H9 (cell line): ENCODE measurements around the gene ICAM2. TPM values are rescaled to one million over a fixed set of nuclear protein-coding genes. Genes with fewer than 3 reads are reported as not detected.

Source experiments
- DNase-seq: peaks from one replicate; pipeline ENCODE4 v3.0.0-alpha.2; 2017
- H2AFZ ChIP-seq: one replicate; pipeline ENCODE4 v1.6.1; 2013; ENCODE audit warnings: mild to moderate bottlenecking, low read length, control low read depth, moderate library complexity
- H2AK5ac ChIP-seq: 2 replicates; pipeline ENCODE4 v1.6.1; 2013; ENCODE audit warnings: low read length, control low read depth, mixed read lengths; ENCODE audit not compliant: insufficient read length
- H2BK120ac ChIP-seq: one replicate; pipeline ENCODE4 v1.6.1; 2013; ENCODE audit warnings: low read depth, mild to moderate bottlenecking, low read length, control low read depth, inconsistent platforms; ENCODE audit not compliant: poor library complexity, severe bottlenecking
- H2BK12ac ChIP-seq: 2 replicates; pipeline ENCODE4 v1.6.1; 2013; ENCODE audit warnings: low read length, control low read depth, mixed read lengths, low read depth; ENCODE audit not compliant: insufficient read length
- H2BK15ac ChIP-seq: 2 replicates; pipeline ENCODE4 v1.6.1; 2013; ENCODE audit warnings: low read depth, low read length, control low read depth
- H2BK20ac ChIP-seq: one replicate; pipeline ENCODE4 v1.6.1; 2013; ENCODE audit warnings: low read depth, mild to moderate bottlenecking, low read length, control low read depth, inconsistent platforms; ENCODE audit not compliant: poor library complexity, severe bottlenecking
- H2BK5ac ChIP-seq: 2 replicates; pipeline ENCODE4 v1.6.1; 2013; ENCODE audit warnings: low read length, control low read depth, mixed read lengths; ENCODE audit not compliant: insufficient read length
- H3K14ac ChIP-seq: 2 replicates; pipeline ENCODE4 v1.6.1; 2013; ENCODE audit warnings: low read length, control low read depth; ENCODE audit not compliant: insufficient read depth
- H3K18ac ChIP-seq: 2 replicates; pipeline ENCODE4 v1.6.1; 2013; ENCODE audit warnings: low read depth, mild to moderate bottlenecking, mixed read lengths, low read length, control low read depth; ENCODE audit not compliant: insufficient read length
- H3K23ac ChIP-seq: 2 replicates; pipeline ENCODE4 v1.6.1; 2013; ENCODE audit warnings: low read length, control low read depth, mixed read lengths, low read depth; ENCODE audit not compliant: insufficient read length
- H3K23me2 ChIP-seq: 2 replicates; pipeline ENCODE4 v1.6.1; 2013; ENCODE audit warnings: low read depth, mild to moderate bottlenecking, mixed read lengths, low read length, control low read depth; ENCODE audit not compliant: insufficient read length, poor library complexity, severe bottlenecking
- H3K27ac ChIP-seq: 2 replicates; pipeline ENCODE4 v1.5.1; 2013; ENCODE audit warnings: low read length, control low read depth, mixed read lengths, low read depth; ENCODE audit not compliant: insufficient read length
- H3K27me3 ChIP-seq: 2 replicates; pipeline ENCODE4 v1.6.1; 2013; ENCODE audit warnings: low read length, control low read depth, inconsistent platforms; ENCODE audit not compliant: insufficient read depth
- H3K4ac ChIP-seq: 2 replicates; pipeline ENCODE4 v1.6.1; 2013; ENCODE audit warnings: low read depth, mild to moderate bottlenecking, control low read depth, inconsistent platforms, low read length, moderate library complexity
- H3K4me1 ChIP-seq: 2 replicates; pipeline ENCODE4 v1.6.1; 2013; ENCODE audit warnings: low read length, control low read depth, inconsistent platforms; ENCODE audit not compliant: insufficient read depth
- H3K4me2 ChIP-seq: 2 replicates; pipeline ENCODE4 v1.6.1; 2013; ENCODE audit warnings: low read length, control low read depth, mixed read lengths; ENCODE audit not compliant: insufficient read length, insufficient read depth
- H3K56ac ChIP-seq: 2 replicates; pipeline ENCODE4 v1.6.1; 2013; ENCODE audit warnings: low read depth, mild to moderate bottlenecking, mixed read lengths, low read length, control low read depth; ENCODE audit not compliant: insufficient read length
- H3K79me1 ChIP-seq: 2 replicates; pipeline ENCODE4 v1.6.1; 2013; ENCODE audit warnings: low read depth, mild to moderate bottlenecking, moderate library complexity, low read length, control low read depth, inconsistent platforms; ENCODE audit not compliant: insufficient read depth, poor library complexity, severe bottlenecking
- H3K79me2 ChIP-seq: 2 replicates; pipeline ENCODE4 v1.6.1; 2013; ENCODE audit warnings: low read length, control low read depth, inconsistent platforms; ENCODE audit not compliant: insufficient read depth
- H3K9ac ChIP-seq: 2 replicates; pipeline ENCODE4 v1.6.1; 2013; ENCODE audit warnings: low read length, control low read depth, mixed read lengths; ENCODE audit not compliant: insufficient read length; ENCODE audit errors: extremely low read depth
- H3K9me3 ChIP-seq: one replicate; pipeline ENCODE4 v1.6.1; 2013; ENCODE audit warnings: low read depth, low read length, inconsistent platforms; ENCODE audit not compliant: control insufficient read depth
- H3T11ph ChIP-seq: one replicate; pipeline ENCODE4 v1.6.1; 2013; ENCODE audit warnings: mild to moderate bottlenecking, low read length, control low read depth, inconsistent platforms
- H4K20me1 ChIP-seq: one replicate; pipeline ENCODE4 v1.6.1; 2013; ENCODE audit not compliant: control insufficient read depth, insufficient read length, insufficient read depth
- H4K5ac ChIP-seq: 2 replicates; pipeline ENCODE4 v1.6.1; 2013; ENCODE audit warnings: low read depth, mild to moderate bottlenecking, mixed read lengths, low read length, control low read depth; ENCODE audit not compliant: insufficient read length
- H4K8ac ChIP-seq: replicated peaks from 2 replicates; pipeline ENCODE4 v1.6.1; 2013; ENCODE audit warnings: low read length, control low read depth, mixed read lengths, low read depth; ENCODE audit not compliant: insufficient read length
- H4K91ac ChIP-seq: 2 replicates; pipeline ENCODE4 v1.6.1; 2013; ENCODE audit warnings: low read depth, mild to moderate bottlenecking, moderate library complexity, mixed read lengths, low read length, control low read depth; ENCODE audit not compliant: insufficient read length
- H3K27ac Mint-ChIP-seq, 3 experiments: 2 replicates in 2 of 3; 3 replicates in 1 of 3; pipeline ENCODE4 v1.8.0; 2020 to 2021; ENCODE audit warnings: mixed read lengths in 3 of 3, mild to moderate bottlenecking in 1 of 3, moderate library complexity in 1 of 3
- H3K27me3 Mint-ChIP-seq: 2 replicates; pipeline ENCODE4 v1.8.0; 2021; ENCODE audit warnings: low read depth, mild to moderate bottlenecking, moderate library complexity, mixed read lengths
- H3K36me3 Mint-ChIP-seq, 3 experiments: 2 replicates in 2 of 3; 3 replicates in 1 of 3; pipeline ENCODE4 v1.8.0; 2020 to 2021; ENCODE audit warnings: low read depth in 3 of 3, mixed read lengths in 3 of 3; ENCODE audit not compliant: insufficient read depth in 1 of 3
- H3K4me1 Mint-ChIP-seq, 2 experiments: 2 replicates each; pipeline ENCODE4 v1.8.0; 2020; ENCODE audit warnings: mixed read lengths in 2 of 2
- H3K4me3 Mint-ChIP-seq, 2 experiments: 2 replicates in 1 of 2; 3 replicates in 1 of 2; pipeline ENCODE4 v1.8.0; 2020 to 2021; ENCODE audit warnings: mild to moderate bottlenecking in 2 of 2, mixed read lengths in 2 of 2, moderate library complexity in 1 of 2
- H3K9me3 Mint-ChIP-seq, 2 experiments: 2 replicates in 1 of 2; 3 replicates in 1 of 2; pipeline ENCODE4 v1.8.0; 2020; ENCODE audit warnings: mild to moderate bottlenecking in 2 of 2, mixed read lengths in 2 of 2, moderate library complexity in 1 of 2
- WGBS: extraction: QIAGEN DNeasy Blood & Tissue Kit; methylation state at CpG from one replicate; pipeline ENCODE4 v1.1.7; 2013; ENCODE audit warnings: missing lambda C conversion rate, low lambda C conversion rate, mixed read lengths; ENCODE audit not compliant: insufficient read length; ENCODE audit errors: extremely low coverage; 5-methylcytosine and 5-hydroxymethylcytosine counted together
- total RNA-seq: library from RNA; stranded (reverse); gene quantifications from 2 replicates; pipeline ENCODE4 v1.2.1, GENCODE V29; 2021
- TF ChIP-seq, protein P1 (sequence below): fragments of 200-600 bp; sonication (generic); conservative IDR thresholded peaks from 3 replicates; pipeline ENCODE4 v1.8.0; 2021; ENCODE audit warnings: antibody characterized with exemption, mild to moderate bottlenecking

Gene ICAM2
- total RNA-seq, 1 experiment from 2014 or later = 0.28 TPM

DNA sequence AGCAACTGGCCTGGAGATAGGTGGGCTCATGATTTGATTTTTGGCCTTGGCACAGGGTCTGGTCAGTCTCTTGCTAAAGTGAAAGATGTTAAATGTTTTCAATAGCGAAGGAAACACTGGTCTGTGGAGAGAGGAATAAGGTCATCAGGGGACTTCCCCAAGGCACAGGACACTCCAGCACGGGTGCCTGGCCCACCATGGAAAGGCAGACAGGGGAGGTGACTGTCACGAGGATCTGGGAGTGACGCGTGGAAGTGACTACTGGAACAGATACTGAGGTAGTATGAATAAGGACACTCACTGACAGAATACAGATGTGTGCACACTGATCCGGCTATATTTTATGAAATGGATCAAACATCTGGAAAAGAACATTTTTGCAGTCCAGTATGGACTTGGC, 16.7 kb upstream of the ICAM2 start:
- H3K27ac ChIP-seq = no peak overlapping the region
- no peak overlapping the region for H2AK5ac ChIP-seq
- no peaks in the 10 kb centered on the region for H3K79me1 ChIP-seq
- H2BK5ac ChIP-seq = no peak overlapping the region
- DNase-seq = no peak
- no peaks in the 10 kb centered on the region for H3K4me1 ChIP-seq
- H3K9me3 Mint-ChIP-seq = no peaks in the 10 kb centered on the region
- no peak overlapping the region for H2BK20ac ChIP-seq
- peaks cover 4 to 8% of the 10 kb centered on the region in 2 experiments; a peak in 3 of 4 replicates for H3K4me1 Mint-ChIP-seq
- H2BK120ac ChIP-seq = no peak overlapping the region
- no CpG with 5 or more reads among the region's 6 CpGs for WGBS
- H3K23me2 ChIP-seq = no peaks in the 10 kb centered on the region
- no peak overlapping the region for H3K18ac ChIP-seq
- no peak overlapping the region for H3K23ac ChIP-seq
- no peak overlapping the region for H4K8ac ChIP-seq
- H3K9ac ChIP-seq = no peak overlapping the region
- no peaks in the 10 kb centered on the region for H3K9me3 ChIP-seq
- no peak overlapping the region for H2AFZ ChIP-seq
- H3K14ac ChIP-seq = no peak overlapping the region
- no peaks in the 10 kb centered on the region for H4K20me1 ChIP-seq
- no peaks in the 10 kb centered on the region for H3K36me3 Mint-ChIP-seq
- H3K27me3 ChIP-seq = no peaks in the 10 kb centered on the region
- H2BK15ac ChIP-seq = no peak overlapping the region
- no peaks in the 10 kb centered on the region for H3K27me3 Mint-ChIP-seq
- no peak overlapping the region for H4K91ac ChIP-seq
- TF ChIP-seq, protein P1, sequence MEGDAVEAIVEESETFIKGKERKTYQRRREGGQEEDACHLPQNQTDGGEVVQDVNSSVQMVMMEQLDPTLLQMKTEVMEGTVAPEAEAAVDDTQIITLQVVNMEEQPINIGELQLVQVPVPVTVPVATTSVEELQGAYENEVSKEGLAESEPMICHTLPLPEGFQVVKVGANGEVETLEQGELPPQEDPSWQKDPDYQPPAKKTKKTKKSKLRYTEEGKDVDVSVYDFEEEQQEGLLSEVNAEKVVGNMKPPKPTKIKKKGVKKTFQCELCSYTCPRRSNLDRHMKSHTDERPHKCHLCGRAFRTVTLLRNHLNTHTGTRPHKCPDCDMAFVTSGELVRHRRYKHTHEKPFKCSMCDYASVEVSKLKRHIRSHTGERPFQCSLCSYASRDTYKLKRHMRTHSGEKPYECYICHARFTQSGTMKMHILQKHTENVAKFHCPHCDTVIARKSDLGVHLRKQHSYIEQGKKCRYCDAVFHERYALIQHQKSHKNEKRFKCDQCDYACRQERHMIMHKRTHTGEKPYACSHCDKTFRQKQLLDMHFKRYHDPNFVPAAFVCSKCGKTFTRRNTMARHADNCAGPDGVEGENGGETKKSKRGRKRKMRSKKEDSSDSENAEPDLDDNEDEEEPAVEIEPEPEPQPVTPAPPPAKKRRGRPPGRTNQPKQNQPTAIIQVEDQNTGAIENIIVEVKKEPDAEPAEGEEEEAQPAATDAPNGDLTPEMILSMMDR = no peak
- no peak overlapping the region for H3K27ac Mint-ChIP-seq
- no peaks in the 10 kb centered on the region for H3K79me2 ChIP-seq
- no peak overlapping the region for H4K5ac ChIP-seq
- no peak overlapping the region for H3T11ph ChIP-seq
- H3K4me3 Mint-ChIP-seq = no peak overlapping the region
- H3K56ac ChIP-seq = no peak overlapping the region
- no peak overlapping the region for H2BK12ac ChIP-seq
- H3K4me2 ChIP-seq = no peak overlapping the region
- no peak overlapping the region for H3K4ac ChIP-seq
